ENCODE data around the gene FAM168A.
A peak's percentile ranks its signal among the peaks of the same experiment; 100 is the strongest.

- TF ChIP-seq, protein P1, sequence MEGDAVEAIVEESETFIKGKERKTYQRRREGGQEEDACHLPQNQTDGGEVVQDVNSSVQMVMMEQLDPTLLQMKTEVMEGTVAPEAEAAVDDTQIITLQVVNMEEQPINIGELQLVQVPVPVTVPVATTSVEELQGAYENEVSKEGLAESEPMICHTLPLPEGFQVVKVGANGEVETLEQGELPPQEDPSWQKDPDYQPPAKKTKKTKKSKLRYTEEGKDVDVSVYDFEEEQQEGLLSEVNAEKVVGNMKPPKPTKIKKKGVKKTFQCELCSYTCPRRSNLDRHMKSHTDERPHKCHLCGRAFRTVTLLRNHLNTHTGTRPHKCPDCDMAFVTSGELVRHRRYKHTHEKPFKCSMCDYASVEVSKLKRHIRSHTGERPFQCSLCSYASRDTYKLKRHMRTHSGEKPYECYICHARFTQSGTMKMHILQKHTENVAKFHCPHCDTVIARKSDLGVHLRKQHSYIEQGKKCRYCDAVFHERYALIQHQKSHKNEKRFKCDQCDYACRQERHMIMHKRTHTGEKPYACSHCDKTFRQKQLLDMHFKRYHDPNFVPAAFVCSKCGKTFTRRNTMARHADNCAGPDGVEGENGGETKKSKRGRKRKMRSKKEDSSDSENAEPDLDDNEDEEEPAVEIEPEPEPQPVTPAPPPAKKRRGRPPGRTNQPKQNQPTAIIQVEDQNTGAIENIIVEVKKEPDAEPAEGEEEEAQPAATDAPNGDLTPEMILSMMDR (IDR thresholded peaks at IDR 0.05) = peak in 2 of 3 experiments; percentile 16 to 35
- no peak for TF ChIP-seq POLR2A (IDR thresholded peaks at IDR 0.05)
These were observed 119.1 kb downstream of the FAM168A start for GRCh38 chr11:73478737-73479347.
